ENCODE results near the gene SLFN13.
"Not testable (repeated sequence)": the region's sequence is repeated elsewhere in the genome, so short reads cannot be mapped to it uniquely, and the experiment has no call there.

SLFN13 gene

GRCh38 chr17:35448214-35448898 is at the start of gene SLFN13:
Gene SLFN13 (minus strand): TSS chr17:35448766. CDS start chr17:35445680, 3,086 bp downstream.
- peak; percentile 76 for DNase-seq (ENCODE audit: low read depth)

DNA sequence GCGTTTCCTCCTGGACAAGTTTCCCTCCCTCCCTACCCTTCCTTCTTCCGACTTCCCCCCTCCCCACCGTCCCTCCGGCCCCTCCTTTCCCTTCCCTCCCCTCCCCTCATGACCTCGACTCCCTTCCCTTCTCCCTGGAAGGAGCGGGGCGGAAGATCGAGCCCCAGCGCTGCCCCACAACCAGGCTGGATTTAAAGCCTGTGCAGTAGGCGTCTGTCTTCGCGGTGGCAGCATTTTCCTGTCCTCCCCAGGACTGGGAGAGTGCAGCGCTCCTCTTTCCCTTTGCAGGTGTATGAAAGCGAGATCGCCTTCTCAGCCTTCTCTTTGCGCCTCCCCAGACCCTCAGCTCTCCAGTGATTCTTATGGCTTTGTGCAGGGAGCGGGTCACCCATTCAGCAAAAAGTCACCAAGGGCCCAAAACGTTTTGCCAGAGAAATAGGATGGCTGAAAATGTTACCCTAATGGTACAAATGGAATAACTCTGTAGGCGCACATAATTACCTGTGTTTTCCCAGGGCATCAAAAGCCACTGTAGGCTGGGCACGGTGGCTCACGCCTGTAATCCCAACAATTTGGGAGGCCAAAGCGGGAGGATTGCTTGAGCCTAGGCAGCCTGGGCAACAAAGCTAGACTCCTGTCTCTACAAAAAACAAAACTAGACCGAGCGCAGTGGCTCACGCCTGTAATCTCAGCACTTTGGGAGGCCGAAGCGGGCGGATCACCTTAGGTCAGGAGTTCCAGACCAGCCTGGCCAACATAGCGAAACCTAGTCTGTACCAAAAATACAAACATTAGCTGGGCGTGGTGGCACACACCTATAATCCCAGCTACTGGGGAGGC is 48.1 kb upstream of the SLFN13 start:
- no peak for DNase-seq (ENCODE audit: low read depth)

DNA sequence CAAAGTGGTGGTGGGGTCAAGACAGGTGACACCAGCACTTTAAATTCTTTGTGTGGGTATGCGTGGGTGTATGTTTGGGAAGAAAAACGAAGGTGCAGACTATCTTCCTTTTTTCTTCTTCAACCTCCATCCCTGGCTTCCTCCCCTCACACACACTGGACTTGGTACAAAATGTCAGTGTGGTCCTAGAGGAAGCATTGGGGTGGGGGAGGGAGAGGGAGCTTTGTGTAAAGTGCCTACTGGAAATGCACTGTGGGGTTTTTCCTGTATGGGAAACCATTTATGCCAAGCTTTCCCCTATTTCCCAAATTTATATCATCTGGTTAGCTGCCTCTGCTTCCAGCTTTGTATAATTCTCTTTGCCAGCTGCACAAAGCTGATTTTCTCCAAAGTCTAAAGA is 44.5 kb upstream of the SLFN13 start:
- no peak for DNase-seq (ENCODE audit: low read depth)

- DNase-seq (ENCODE audit: low read depth) = no peak
Measured at GRCh38 chr17:35491417-35491816, 42.9 kb upstream of the SLFN13 start.

GRCh38 chr17:35489944-35490343 is 41.4 kb upstream of the SLFN13 start:
- no peak for DNase-seq (ENCODE audit: low read depth)

DNA sequence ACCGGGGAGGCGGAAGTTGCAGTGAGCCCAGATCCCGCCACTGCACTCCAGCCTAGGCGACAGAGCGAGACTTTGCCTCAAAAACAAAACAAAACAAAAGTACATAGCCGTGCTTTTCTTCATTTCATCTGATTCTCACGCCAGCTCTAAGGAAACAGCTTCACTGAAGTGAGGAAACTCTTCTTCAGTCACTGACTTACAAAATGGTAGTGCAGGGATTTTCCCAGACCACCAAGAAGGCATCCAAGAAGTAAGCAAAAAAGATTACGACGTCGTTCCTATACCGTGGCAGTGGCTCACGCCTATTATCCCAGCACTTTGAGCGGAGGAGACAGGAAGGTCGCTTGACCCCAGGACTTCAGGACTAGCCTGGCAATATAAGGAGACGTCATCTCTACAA is 40.4 kb upstream of the SLFN13 start:
- DNase-seq (ENCODE audit: low read depth) = no peak

- peak; percentile 73 for DNase-seq (ENCODE audit: low read depth)
Measured at GRCh38 chr17:35486920-35487732, 38.6 kb upstream of the SLFN13 start.

DNA sequence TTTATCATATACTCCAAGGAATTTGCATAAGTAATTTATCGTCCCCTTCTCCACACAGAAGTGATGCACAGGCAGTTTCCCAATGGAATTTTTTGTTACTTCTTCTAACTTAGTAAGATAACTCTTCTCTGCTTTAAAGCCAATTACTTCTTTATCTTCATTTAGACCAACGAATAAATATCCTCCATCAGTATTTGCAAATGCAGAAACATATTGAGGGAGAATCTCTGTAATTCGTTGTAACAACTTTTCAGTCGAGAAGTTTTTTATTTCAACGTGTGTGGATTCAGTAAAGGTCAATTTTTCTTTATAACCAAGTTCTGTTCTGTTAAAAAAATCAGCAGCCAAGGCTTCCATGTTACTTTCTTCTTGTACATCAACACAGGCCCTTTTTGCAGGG is 30.7 kb upstream of the SLFN13 start:
- no peak for DNase-seq (ENCODE audit: low read depth)

- DNase-seq (ENCODE audit: low read depth) = no peak
Measured at GRCh38 chr17:35477248-35477647, 28.7 kb upstream of the SLFN13 start.

GRCh38 chr17:35476283-35476820 is 27.8 kb upstream of the SLFN13 start:
- DNase-seq (ENCODE audit: low read depth) = no peak

GRCh38 chr17:35468475-35468874 is 19.9 kb upstream of the SLFN13 start:
- DNase-seq (ENCODE audit: low read depth) = no peak

- no peak for DNase-seq (ENCODE audit: low read depth)
Measured at GRCh38 chr17:35467824-35468223, 19.3 kb upstream of the SLFN13 start.

GRCh38 chr17:35460354-35460851 is 11.8 kb upstream of the SLFN13 start:
- peak; percentile 3 for DNase-seq (ENCODE audit: low read depth)

GRCh38 chr17:35454035-35454434 is 5.5 kb upstream of the SLFN13 start:
- not testable (repeated sequence) for DNase-seq (ENCODE audit: low read depth)

GRCh38 chr17:35453171-35453570 is 4.6 kb upstream of the SLFN13 start:
- DNase-seq (ENCODE audit: low read depth) = no peak

GRCh38 chr17:35449371-35449931 is 885 bp upstream of the SLFN13 start:
- DNase-seq (ENCODE audit: low read depth) = no peak

- DNase-seq (ENCODE audit: low read depth) = no peak
Measured at GRCh38 chr17:35448899-35449227, 297 bp upstream of the SLFN13 start.

- DNase-seq (ENCODE audit: low read depth) = no peak
Measured at GRCh38 chr17:35447499-35447898, 1.1 kb downstream of the SLFN13 start.

- no peak for DNase-seq (ENCODE audit: low read depth)
Measured at GRCh38 chr17:35438433-35438832, 10.1 kb downstream of the SLFN13 start.

DNA sequence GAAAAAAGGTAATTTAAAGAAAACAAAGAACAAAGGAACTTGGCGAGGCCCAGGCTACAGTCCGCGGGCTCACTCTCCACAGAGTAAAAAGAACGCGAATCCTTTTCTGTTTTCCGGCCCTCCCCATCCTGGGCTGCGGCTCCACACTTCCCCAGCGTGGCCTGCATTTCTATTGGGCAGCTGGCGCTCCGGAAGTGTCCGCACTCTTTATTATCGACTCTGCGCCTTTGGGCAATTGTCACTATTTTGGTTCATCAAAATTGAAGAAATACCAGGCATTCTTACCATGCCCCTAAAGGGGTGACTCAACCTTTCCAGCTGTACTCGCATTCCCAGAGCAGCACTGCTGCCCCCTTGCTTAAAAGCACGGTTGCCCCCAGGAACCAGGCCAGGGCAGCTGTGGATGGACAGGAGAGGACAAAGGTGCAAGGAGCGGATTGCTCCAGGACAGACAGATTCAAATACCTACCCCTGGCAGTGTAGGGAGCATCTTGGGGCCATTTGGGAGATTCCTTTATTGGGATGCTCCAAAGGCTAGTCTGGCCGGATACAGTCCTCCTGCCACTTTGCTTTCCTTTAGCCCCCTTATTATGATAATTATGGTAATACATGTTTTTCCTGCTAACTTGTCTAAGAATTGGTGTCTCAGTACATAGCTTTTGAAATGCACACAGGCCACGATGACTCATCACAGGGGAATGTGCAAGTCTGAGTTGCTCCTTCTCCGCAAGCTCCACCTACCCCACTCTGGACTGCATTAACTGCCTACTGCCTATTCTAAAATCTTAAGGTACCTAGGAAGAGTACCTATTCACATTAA is 15.3 kb downstream of the SLFN13 start:
- DNase-seq (ENCODE audit: low read depth) = peak; percentile 78

Measured in stimulated activated CD4-positive, alpha-beta T cell treated with anti-CD3 and anti-CD28 coated beads, Interleukin-2, amount 100 ng/mL, for 4 hours (primary cell).